HG03139 (cell line): Measurements from ENCODE around the gene PTK7.

Source experiments
- ATAC-seq: cut with Tn5 transposase; IDR thresholded peaks from one replicate; pipeline ENCODE4 v1.9.1; 2021; ENCODE audit not compliant: unreplicated experiment

Gene PTK7

DNA sequence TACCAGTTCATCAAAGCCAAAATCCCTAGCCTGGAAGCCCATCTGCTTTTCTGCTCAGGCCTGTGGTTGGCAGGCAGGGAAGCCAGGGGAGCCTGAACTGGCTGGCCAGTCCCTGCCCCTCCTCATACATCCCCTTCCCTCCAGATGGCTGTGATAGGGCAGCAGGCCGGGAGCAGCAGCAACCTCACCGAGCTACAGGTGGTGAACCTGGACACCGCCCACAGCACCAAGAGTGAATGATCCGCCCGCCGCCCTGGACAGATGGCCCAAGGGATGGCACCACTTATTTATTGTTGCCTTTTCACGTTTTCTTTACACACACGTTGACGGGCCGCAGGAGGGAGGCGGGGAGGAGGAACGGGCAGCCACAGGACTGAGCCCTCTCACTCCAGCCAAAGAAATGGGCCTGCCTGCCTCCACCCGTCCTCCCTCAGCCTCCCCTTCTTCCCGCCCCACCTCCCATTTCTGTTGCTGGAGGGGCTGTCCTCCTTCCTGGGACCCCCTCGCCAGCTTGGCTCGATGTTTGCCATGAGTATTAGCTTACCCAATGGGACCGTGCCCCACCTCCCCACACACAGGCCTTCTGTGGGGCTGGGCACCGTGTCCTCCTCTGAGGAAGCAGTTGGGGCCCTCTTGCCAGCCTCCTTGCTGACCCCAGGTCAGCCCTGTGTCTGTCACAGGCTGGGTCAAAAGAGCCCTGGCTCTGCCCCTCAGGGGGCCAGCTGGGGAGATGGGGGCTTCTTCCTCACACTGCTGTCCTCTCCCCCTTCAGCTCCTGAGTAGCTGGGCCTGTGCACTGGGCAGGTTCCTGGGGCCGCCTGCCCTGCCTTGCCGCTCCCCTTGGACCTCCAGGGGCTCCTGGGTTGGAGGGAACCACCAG lies 103.1 kb downstream of the PTK7 start:
- ATAC-seq, result no peak

GRCh38 chr6:43180058-43180457 lies 103.9 kb downstream of the PTK7 start:
- no peak for ATAC-seq

DNA sequence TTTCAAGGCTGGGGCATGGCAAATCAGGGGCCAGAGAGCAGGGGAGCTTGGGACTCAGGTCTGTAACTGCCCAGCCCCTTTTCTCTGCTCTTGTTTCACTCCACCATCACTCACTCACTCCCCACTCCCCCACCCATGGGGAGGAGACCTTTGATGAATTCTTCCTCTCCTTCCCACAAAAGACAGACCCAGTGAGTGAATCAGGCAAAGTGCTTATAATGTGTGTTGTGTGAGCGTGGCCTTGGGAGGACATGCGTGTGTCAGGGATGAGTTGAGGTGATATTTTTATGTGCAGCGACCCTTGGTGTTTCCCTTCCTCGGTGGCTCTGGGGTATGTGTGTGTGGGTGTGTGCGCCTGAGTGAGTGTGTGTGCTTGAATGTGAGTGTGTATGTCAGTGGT lies 104.9 kb downstream of the PTK7 start:
- no peak for ATAC-seq

GRCh38 chr6:43181621-43181941 lies 105.5 kb downstream of the PTK7 start:
- ATAC-seq, result no peak

DNA sequence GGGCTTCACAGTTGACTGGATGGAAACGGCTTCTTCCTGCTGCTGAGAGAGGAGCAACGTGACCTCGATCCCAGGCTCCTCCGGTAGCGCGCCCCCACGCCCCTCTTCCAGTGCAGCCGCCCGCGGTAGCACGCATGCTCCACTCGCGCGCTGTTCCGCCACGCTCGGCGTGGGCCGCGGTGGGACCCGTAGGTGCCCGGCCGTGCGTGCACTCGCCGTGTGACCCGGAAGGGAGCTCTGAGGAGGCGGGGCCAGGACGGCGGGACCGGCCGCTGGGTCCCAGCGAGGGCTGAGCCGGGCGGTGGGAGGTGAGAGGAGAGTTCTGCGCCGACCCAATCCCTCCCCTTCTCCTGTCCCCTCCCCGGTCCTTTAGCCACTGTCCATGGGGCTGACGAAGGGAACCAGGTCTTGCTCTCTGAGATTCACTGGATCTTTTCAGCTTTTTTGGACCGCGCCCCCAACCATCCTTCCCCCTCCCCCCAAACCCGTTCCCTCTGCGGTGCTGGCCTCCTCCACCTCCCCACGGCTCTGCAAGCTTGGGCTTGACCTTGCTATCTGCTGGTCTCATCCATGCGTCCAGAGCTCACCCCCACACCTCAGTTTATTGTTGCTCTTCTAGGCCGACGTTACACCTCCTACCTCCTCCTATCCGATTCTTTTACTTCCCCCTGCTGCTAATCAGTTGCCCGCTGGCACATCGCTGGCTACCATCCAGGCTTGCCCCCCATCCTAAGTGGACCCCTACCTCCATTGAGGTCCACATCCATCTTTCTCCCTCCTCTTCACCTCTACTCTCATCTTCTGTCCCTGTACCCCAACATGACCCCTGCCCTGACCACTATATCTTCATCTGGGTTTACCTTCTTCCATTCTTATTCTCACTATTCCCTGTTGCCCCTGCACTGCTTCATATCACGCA lies 106.1 kb downstream of the PTK7 start, which contains the start of gene CUL9:
CUL9 (plus strand) TSS at position 255 of the 919 bp plus-strand sequence. CDS start 2,115 bp downstream, outside the sequence.
- peak; percentile 92 for ATAC-seq

DNA sequence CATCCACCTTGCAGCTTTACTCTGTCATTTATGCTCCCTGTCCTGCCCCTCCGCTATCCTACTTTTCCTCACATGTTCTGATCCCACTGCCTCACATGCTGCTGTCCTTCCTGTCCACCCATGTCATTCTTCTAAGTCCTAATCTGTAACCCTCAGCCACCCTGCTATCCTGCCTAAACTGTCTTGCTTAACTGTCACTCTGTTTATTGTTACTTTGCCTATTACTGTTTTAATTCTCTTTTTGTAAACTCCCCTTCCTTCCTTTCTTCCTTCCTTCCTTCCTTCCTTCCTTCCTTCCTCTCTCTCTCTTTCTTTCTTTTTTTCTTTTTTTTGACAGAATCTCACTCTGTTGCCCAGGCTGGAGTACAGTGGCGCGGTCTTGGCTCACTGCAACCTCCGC lies 107.3 kb downstream of the PTK7 start:
- ATAC-seq, result no peak

GRCh38 chr6:43184268-43184985 lies 108.3 kb downstream of the PTK7 start:
- ATAC-seq, result no peak

GRCh38 chr6:43185391-43185985 lies 109.4 kb downstream of the PTK7 start:
- no peak for ATAC-seq

- ATAC-seq, result no peak
Measured at GRCh38 chr6:43186019-43186418, 109.9 kb downstream of the PTK7 start.

GRCh38 chr6:43186706-43187105 lies 110.6 kb downstream of the PTK7 start:
- ATAC-seq, result no peak

GRCh38 chr6:43187821-43188220 lies 111.7 kb downstream of the PTK7 start:
- no peak for ATAC-seq

DNA sequence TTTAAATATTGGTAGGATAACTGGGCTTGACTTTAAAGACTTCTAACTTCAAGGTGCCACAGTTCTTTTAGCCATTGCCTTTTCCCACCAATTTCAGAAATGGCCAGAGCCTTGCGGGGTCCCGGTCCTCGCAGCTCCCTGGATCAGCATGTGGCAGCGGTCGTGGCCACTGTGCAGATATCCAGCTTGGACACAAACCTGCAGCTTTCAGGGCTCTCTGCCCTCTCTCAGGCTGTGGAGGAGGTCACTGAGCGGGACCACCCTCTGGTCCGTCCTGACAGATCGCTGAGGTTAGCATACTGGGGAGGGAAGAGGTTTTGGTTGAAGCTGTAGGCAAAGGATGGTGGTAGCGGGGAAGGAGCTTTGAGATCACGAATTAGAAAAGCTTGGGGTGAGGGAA lies 112.3 kb downstream of the PTK7 start:
- no peak for ATAC-seq

- ATAC-seq, result no peak
Measured at GRCh38 chr6:43189776-43190304, 113.7 kb downstream of the PTK7 start.

DNA sequence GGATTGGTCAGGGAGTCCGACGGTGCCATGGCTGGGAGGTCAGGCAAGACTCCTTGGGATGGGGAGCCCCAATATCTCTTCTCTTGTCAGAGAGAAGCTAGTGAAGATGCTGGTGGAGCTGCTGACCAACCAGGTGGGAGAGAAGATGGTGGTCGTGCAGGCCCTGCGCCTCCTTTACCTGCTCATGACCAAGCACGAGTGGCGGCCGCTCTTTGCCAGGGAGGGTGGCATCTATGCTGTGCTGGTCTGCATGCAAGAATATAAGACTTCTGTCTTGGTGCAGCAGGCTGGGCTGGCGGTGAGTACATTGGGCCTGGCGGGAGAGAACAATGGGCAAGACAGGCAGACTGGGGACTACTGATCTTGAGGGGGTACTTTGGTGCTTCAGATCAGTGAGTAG lies 116.8 kb downstream of the PTK7 start:
- no peak for ATAC-seq

GRCh38 chr6:43193929-43194328 lies 117.8 kb downstream of the PTK7 start:
- no peak for ATAC-seq

DNA sequence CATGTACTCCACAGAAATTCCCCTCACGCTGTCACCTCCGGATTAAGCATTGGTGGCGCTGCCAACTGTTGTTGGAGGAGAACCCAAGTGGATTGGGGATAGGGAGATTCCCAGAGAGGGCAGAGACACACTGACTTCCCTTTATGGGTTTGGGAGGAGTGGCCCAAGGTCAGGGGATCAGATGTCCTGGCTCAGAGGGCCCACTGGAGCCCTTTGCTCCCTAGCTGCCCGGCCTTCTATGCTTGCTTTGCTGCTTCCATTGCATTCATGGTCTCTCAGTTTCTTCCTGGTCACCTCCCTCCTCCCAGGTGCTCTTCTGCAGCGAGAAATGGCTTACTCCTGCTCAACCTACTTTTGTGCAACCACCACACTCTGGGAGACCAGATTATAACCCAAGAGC lies 120.2 kb downstream of the PTK7 start:
- no peak for ATAC-seq

GRCh38 chr6:43199912-43200311 lies 123.8 kb downstream of the PTK7 start:
- no peak for ATAC-seq

- ATAC-seq, result no peak
Measured at GRCh38 chr6:43200541-43200940, 124.4 kb downstream of the PTK7 start.

DNA sequence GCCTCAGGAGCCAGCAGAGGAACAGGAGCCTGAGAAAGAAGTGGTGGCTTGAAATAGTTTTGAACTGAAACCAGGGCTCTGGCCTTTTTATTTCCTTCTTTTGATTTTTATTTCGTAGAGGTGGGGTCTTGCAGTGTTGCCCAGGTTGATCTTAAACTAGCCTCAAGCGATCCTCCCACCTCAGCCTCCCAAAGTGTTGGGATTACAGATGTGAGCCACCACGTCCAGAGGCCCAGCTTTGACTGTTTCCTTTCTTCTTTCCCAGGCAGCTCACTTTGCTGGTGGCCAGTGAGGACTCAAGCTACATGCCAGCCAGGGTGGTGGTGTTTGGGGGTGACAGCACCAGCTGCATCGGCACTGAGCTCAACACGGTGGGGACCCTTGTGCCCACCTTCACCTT lies 126.3 kb downstream of the PTK7 start:
- ATAC-seq, result no peak

DNA sequence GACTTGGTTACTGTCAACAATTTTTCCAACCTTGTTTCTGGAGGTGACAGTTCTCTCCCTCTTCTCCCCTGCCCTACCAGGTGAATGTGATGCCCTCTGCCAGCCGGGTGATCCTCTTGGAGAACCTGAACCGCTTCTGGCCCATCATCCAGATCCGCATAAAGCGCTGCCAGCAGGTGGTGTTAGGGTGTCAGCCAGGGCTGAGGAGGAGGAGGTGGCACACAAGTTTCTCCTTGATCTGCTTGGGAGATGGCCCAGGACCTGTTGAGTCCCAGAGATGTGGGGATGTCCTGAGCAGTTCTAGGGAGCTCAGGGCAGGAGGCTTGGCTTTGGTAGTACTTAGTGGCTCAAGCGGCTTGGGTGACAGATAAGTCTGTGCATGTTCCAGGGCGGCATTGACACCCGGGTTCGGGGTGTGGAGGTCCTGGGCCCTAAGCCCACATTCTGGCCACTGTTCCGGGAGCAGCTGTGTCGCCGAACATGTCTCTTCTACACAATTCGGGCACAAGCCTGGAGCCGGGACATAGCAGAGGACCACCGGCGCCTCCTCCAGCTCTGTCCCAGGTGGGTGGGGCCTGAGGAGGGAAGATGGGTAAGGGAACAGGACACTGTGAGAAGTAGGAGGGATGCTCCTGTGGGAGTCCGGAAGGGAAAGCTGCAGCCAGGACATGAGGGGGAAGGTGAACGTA lies 127.1 kb downstream of the PTK7 start:
- ATAC-seq, result no peak
